ENCODE data around the gene LRRC36. TPM values are rescaled to one million over a fixed set of nuclear protein-coding genes. Genes with fewer than 3 reads are reported as not detected.

Gene LRRC36
- total and polyA plus RNA-seq, 12 donors = 0.26 to 0.88 (median 0.42) TPM; not detected in 9

DNA sequence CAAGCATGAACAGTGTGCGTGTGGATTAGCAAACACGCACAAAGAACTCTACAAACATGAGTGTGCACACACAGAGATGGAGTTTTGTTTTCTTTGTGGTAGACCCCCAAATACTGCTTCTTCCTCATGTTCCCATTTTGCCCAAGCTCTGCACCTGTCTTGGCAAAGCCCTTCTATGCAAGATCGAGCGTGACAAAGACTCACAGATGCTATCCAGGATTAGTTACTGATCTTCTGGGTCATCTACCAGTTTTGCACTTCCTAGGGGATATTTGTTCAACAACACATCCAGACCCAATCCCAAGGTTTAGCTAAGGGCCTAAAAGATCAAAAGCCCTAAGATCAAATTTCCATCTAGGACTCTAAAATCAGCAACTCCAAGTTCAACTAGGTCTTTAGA is 16.0 kb downstream of the LRRC36 start:
- no peaks in the 10 kb centered on the region for H3K36me3 ChIP-seq
- no peak overlapping the region for H3K27ac ChIP-seq
- no peaks in the 10 kb centered on the region for H3K27me3 ChIP-seq
- WGBS, 2 donors = 94 to 95% methylated on average over 4 of the region's 4 CpGs
- intact Hi-C loops (cut with DNase I) = no loop called here
- peaks cover 0 to 11% (median 6%) of the 10 kb centered on the region in 9 donors for H3K4me1 ChIP-seq
- no peak for ATAC-seq
- TF ChIP-seq, protein P1, sequence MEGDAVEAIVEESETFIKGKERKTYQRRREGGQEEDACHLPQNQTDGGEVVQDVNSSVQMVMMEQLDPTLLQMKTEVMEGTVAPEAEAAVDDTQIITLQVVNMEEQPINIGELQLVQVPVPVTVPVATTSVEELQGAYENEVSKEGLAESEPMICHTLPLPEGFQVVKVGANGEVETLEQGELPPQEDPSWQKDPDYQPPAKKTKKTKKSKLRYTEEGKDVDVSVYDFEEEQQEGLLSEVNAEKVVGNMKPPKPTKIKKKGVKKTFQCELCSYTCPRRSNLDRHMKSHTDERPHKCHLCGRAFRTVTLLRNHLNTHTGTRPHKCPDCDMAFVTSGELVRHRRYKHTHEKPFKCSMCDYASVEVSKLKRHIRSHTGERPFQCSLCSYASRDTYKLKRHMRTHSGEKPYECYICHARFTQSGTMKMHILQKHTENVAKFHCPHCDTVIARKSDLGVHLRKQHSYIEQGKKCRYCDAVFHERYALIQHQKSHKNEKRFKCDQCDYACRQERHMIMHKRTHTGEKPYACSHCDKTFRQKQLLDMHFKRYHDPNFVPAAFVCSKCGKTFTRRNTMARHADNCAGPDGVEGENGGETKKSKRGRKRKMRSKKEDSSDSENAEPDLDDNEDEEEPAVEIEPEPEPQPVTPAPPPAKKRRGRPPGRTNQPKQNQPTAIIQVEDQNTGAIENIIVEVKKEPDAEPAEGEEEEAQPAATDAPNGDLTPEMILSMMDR (IDR thresholded peaks at IDR 0.05) = no peak
- H3K9me3 ChIP-seq = no peaks in the 10 kb centered on the region
- DNase-seq = no peak
- H3K4me3 ChIP-seq = no peak overlapping the region

DNA sequence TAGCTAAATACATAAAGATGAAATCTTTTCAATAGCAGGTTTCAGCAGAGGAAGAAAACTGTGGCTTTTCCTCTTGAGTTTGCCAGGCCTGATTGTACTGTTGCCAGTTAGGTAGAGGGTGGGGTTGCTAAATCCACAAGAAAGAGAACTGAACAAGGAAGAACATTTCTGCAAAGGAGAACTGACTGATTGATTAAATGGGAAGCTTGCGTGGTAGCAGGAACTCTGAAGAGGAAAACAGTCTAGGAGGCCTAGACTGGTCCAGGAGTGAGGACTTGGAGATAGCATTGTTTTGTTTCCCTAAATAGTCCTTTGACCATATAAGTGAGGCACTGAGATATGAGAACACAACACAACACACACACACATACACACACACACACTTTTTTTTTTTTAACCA is 18.8 kb downstream of the LRRC36 start:
- TF ChIP-seq, protein P1 (IDR thresholded peaks at IDR 0.05) = no peak
- Histone ChIP-seq H3K9me3 (no peaks in the 10 kb centered on the region), H3K4me1 (peaks cover 0 to 11% (median 6%) of the 10 kb centered on the region in 9 donors), H3K36me3 (no peaks in the 10 kb centered on the region), H3K27ac (no peak overlapping the region), H3K4me3 (no peak overlapping the region), H3K27me3 (no peaks in the 10 kb centered on the region)
- intact Hi-C loops (cut with DNase I) = no loop called here
- ATAC-seq (peak in 3 of 8 donors; percentile 42 to 64 (median 58)), DNase-seq (no peak)
- 39 to 48% methylated on average over 1 of the region's 1 CpG for WGBS, 2 donors

DNA sequence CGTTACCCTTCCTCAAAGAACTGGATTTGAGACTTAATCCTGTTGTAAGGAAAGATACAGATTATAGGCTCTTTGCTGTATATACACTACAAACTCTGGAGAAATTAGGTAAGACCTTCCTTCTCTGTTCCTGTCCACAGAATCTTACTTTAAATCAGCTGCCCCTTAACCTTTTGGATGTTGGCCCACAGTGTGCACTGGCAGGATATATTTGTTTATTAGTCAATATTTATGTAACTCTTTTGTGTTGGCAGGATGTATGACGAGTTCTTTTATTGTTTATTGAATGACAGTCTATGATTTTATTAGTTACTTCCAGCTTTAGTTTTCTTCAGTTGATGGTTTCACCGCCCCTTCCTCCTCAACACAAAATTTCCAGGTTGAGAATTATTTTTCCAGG is 19.7 kb downstream of the LRRC36 start:
- peaks cover 0 to 11% (median 6%) of the 10 kb centered on the region in 9 donors for H3K4me1 ChIP-seq
- no peaks in the 10 kb centered on the region for H3K9me3 ChIP-seq
- no peaks in the 10 kb centered on the region for H3K36me3 ChIP-seq
- TF ChIP-seq, protein P1 (IDR thresholded peaks at IDR 0.05) = no peak
- intact Hi-C loops (cut with DNase I) = no loop called here
- H3K4me3 ChIP-seq = no peak overlapping the region
- WGBS, 2 donors = 66 to 68% methylated on average over 3 of the region's 3 CpGs
- no peak for DNase-seq
- no peaks in the 10 kb centered on the region for H3K27me3 ChIP-seq
- ATAC-seq = peak in 2 of 8 donors; percentile 14 to 69
- H3K27ac ChIP-seq = peak overlapping the region in 2 of 10 donors; percentile 34 to 40

DNA sequence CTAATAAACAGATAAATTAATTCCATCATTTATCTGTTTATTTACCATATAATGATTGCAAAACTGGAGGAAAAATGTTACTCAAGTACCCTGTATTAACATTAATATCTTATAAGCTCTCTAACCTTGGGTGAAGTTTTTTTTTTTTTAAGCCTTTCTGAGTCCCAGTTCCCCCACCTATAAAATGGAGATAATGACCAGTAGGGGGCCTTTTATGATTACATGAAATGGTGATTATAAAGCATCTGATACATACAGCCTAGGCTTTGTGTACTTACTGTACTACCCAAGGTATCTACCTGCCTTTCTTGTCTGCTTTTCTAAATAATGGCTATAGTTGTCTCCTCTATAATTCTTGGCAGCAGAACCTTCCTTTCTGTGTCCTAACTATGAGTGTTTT is 22.6 kb downstream of the LRRC36 start:
- no peaks in the 10 kb centered on the region for H3K36me3 ChIP-seq
- H3K9me3 ChIP-seq = no peaks in the 10 kb centered on the region
- peaks cover 0 to 11% (median 6%) of the 10 kb centered on the region in 9 donors for H3K4me1 ChIP-seq
- ATAC-seq (no peak), DNase-seq (no peak)
- no peak overlapping the region for H3K27ac ChIP-seq
- no peaks in the 10 kb centered on the region for H3K27me3 ChIP-seq
- intact Hi-C loops (cut with DNase I) = no loop called here
- TF ChIP-seq, protein P1 (IDR thresholded peaks at IDR 0.05) = peak in 8 of 9 donors; percentile 19 to 58 (median 46)
- H3K4me3 ChIP-seq = no peak overlapping the region

Data from heart right ventricle (tissue), 16 donors.